A549 (cell line): ENCODE results near the gene GNAS. TPM values are rescaled to one million over a fixed set of nuclear protein-coding genes. Genes with fewer than 3 reads are reported as not detected.

Experiments
- ATAC-seq, 2 experiments: fragments of 200-7000 bp in 1 of 2; fragments of >200 bp in 1 of 2; cut with Nextera tagmentation in 1 of 2; cut with Tn5 transposase in 1 of 2; 3 replicates each; pipeline versions ENCODE4 v1.8.0 to v1.9.1; 2018 to 2020; ENCODE audit warnings: mild to moderate bottlenecking in 1 of 2, moderate library complexity in 1 of 2
- CTCF ChIA-PET: fragments of 300-600 bp; sonication (Branson Sonifier 250); formaldehyde crosslinking; extraction: SDS; loops from one replicate; lab custom pipeline; 2021; ENCODE audit warnings: antibody characterized with exemption, inconsistent platforms; lab: Yijun Ruan, JAX
- POLR2A ChIA-PET: fragments of 350-600 bp; formaldehyde crosslinking; extraction: SDS; loops from one replicate; lab custom pipeline; 2021; ENCODE audit warnings: antibody characterized with exemption, inconsistent platforms; lab: Yijun Ruan, JAX
- DNase-seq, 2 experiments: peaks; one replicate each; pipeline versions ENCODE4 v3.0.0 to v3.0.0-alpha.2; 2011 to 2016; ENCODE audit warnings: low read depth in 1 of 2, low spot score in 1 of 2
- FAIRE-seq: peaks from 2 replicates; lab custom pipeline; 2011; peaks lifted over from hg19 to GRCh38; lab: Jason Lieb, UNC
- H3K27ac ChIP-seq, 2 experiments: fragments of >200 bp; sonication (Bioruptor Twin); formaldehyde crosslinking; 3 replicates each; pipeline ENCODE4 v1.5.1; 2016 to 2017
- H3K4me1 ChIP-seq: fragments of >200 bp; sonication (Bioruptor Twin); formaldehyde crosslinking; 3 replicates; pipeline ENCODE4 v1.6.1; 2016
- H3K4me2 ChIP-seq: fragments of >200 bp; sonication (Bioruptor Twin); formaldehyde crosslinking; 3 replicates; pipeline ENCODE4 v1.6.1; 2016
- H3K4me3 ChIP-seq: fragments of >200 bp; sonication (Bioruptor Twin); formaldehyde crosslinking; 3 replicates; pipeline ENCODE4 v1.5.1; 2016
- H3K9me3 ChIP-seq: fragments of >200 bp; sonication (Bioruptor Twin); formaldehyde crosslinking; 3 replicates; pipeline ENCODE4 v1.6.1; 2016
- CEBPB ChIP-seq, 2 experiments: fragments of >200 bp in 1 of 2; sonication (Bioruptor Twin) in 1 of 2; formaldehyde crosslinking in 1 of 2; IDR thresholded peaks; 2 replicates each; pipeline ENCODE4 v1.6.1; 2012 to 2016
- CHD4 ChIP-seq: fragments of 200-600 bp; sonication (generic); IDR thresholded peaks from 2 replicates; pipeline ENCODE4 v1.6.1; 2016; ENCODE audit warnings: antibody characterized with exemption, mild to moderate bottlenecking, borderline replicate concordance
- EHMT2 ChIP-seq: fragments of 200-600 bp; sonication (generic); IDR thresholded peaks from 2 replicates; pipeline ENCODE4 v1.6.1; 2016; ENCODE audit warnings: antibody characterized with exemption, low read depth, mild to moderate bottlenecking, moderate library complexity
- HOXA7 ChIP-seq: fragments of 250-450 bp; sonication (Bioruptor Pico); IDR thresholded peaks from 2 replicates; pipeline ENCODE4 v1.5.0; 2020; ENCODE audit warnings: mild to moderate bottlenecking, moderate library complexity
- MAX ChIP-seq: IDR thresholded peaks from 2 replicates; pipeline ENCODE4 v1.6.1; 2012
- NPAS2 ChIP-seq: fragments of 250-450 bp; sonication (Bioruptor Pico); IDR thresholded peaks from 2 replicates; pipeline ENCODE4 v1.8.0; 2022; ENCODE audit warnings: mild to moderate bottlenecking, moderate library complexity, borderline replicate concordance
- RFX5 ChIP-seq: fragments of 450-650 bp; IDR thresholded peaks from 2 replicates; pipeline ENCODE4 v1.7.1; 2014; ENCODE audit warnings: antibody characterized with exemption, mild to moderate bottlenecking, moderate library complexity
- RNF2 ChIP-seq: fragments of 200-600 bp; sonication (generic); IDR thresholded peaks from 2 replicates; pipeline ENCODE4 v1.6.1; 2016; ENCODE audit warnings: low read depth, mild to moderate bottlenecking, antibody characterized with exemption, moderate library complexity, borderline replicate concordance
- SREBF2 ChIP-seq: fragments of 450-650 bp; IDR thresholded peaks from 2 replicates; pipeline ENCODE4 v1.6.1; 2014; ENCODE audit warnings: mild to moderate bottlenecking, moderate library complexity
- TFCP2L1 ChIP-seq: fragments of 250-450 bp; sonication (Bioruptor Pico); IDR thresholded peaks from 2 replicates; pipeline ENCODE4 v1.5.0; 2021; ENCODE audit warnings: mild to moderate bottlenecking
- ZC3H11A ChIP-seq: fragments of 450-650 bp; IDR thresholded peaks from 2 replicates; pipeline ENCODE4 v1.6.1; 2014; ENCODE audit warnings: antibody characterized with exemption, mild to moderate bottlenecking
- ZNF302 ChIP-seq: fragments of 250-450 bp; sonication (Bioruptor Pico); IDR thresholded peaks from 2 replicates; pipeline ENCODE4 v1.9.0; 2021; ENCODE audit warnings: inconsistent platforms, mild to moderate bottlenecking, moderate library complexity
- WGBS: methylation state at CpG from one replicate; pipeline ENCODE4 v1.1.6; 2017; ENCODE audit errors: missing lambda C conversion rate; 5-methylcytosine and 5-hydroxymethylcytosine counted together
- polyA plus RNA-seq, 4 experiments: library from polyadenylated mRNA; depleted of rRNA in 3 of 4; stranded (reverse); fragments of >200 nt; fragmentation: RNase III in 1 of 4; extraction: RNeasy Plus Mini Kit Qiagen cat#74134 plus additional on column Dnase treatment in 1 of 4; gene quantifications; 2 replicates in 3 of 4; 3 replicates in 1 of 4; pipeline ENCODE4 v1.2.3, GENCODE V29; 2011 to 2017
- TF ChIP-seq, protein P1 (sequence below): fragments of 200-600 bp; sonication (generic); IDR thresholded peaks from 2 replicates; pipeline ENCODE4 v1.6.1; 2016; ENCODE audit warnings: antibody characterized with exemption, mild to moderate bottlenecking, moderate library complexity
- TF ChIP-seq, protein P2 (sequence below): fragments of 250-450 bp; sonication (Bioruptor Pico); IDR thresholded peaks from 2 replicates; pipeline ENCODE4 v1.5.0; 2021; ENCODE audit warnings: mild to moderate bottlenecking, moderate library complexity, borderline replicate concordance
- TF ChIP-seq, protein P3 (sequence below): fragments of >200 bp; sonication (Bioruptor Twin); formaldehyde crosslinking; IDR thresholded peaks from 3 replicates; pipeline ENCODE4 v1.6.1; 2016

Gene GNAS
- polyA plus RNA-seq, 2 of the 4 experiments (the other 2 are of a cell fraction), result 534 to 600 TPM

DNA sequence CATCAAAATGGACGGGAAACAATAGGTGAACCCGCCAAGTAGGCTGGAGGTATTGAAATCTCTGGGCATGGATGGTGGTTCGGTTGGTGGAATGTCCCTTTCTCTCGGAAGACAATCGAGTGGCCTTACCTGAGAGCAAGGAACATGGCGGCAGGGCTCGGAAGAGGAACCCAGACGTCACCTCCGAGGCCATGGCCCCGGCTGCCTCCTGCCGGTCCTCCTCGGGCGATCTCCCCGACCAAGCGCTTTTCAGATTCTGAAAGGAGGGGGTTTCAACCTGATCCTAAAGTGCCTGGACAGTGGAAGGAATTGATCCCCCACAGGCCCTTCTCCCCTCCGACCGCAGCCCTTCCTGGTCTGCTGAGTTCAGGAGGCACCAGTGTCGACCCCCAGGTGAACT lies 49.0 kb upstream of the GNAS start:
- FAIRE-seq (no peak), DNase-seq (no peak), ATAC-seq (no peak)
- Histone ChIP-seq H3K4me3 (no peak overlapping the region), H3K4me1 (no peaks in the 10 kb centered on the region), H3K27ac (no peak overlapping the region), H3K4me2 (no peak overlapping the region), H3K9me3 (no peaks in the 10 kb centered on the region)
- TF ChIP-seq ZNF302 (CRISPR knock-in tag) (no peak), HOXA7 (CRISPR knock-in tag) (no peak), ZC3H11A (no peak), CHD4 (no peak), MAX (no peak), EHMT2 (no peak)
- TF ChIP-seq, protein P1, sequence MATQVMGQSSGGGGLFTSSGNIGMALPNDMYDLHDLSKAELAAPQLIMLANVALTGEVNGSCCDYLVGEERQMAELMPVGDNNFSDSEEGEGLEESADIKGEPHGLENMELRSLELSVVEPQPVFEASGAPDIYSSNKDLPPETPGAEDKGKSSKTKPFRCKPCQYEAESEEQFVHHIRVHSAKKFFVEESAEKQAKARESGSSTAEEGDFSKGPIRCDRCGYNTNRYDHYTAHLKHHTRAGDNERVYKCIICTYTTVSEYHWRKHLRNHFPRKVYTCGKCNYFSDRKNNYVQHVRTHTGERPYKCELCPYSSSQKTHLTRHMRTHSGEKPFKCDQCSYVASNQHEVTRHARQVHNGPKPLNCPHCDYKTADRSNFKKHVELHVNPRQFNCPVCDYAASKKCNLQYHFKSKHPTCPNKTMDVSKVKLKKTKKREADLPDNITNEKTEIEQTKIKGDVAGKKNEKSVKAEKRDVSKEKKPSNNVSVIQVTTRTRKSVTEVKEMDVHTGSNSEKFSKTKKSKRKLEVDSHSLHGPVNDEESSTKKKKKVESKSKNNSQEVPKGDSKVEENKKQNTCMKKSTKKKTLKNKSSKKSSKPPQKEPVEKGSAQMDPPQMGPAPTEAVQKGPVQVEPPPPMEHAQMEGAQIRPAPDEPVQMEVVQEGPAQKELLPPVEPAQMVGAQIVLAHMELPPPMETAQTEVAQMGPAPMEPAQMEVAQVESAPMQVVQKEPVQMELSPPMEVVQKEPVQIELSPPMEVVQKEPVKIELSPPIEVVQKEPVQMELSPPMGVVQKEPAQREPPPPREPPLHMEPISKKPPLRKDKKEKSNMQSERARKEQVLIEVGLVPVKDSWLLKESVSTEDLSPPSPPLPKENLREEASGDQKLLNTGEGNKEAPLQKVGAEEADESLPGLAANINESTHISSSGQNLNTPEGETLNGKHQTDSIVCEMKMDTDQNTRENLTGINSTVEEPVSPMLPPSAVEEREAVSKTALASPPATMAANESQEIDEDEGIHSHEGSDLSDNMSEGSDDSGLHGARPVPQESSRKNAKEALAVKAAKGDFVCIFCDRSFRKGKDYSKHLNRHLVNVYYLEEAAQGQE, result no peak
- WGBS, result 57% methylated on average over 18 of the region's 18 CpGs
- ChIA-PET POLR2A (no interaction called here), CTCF (no interaction called here)

DNA sequence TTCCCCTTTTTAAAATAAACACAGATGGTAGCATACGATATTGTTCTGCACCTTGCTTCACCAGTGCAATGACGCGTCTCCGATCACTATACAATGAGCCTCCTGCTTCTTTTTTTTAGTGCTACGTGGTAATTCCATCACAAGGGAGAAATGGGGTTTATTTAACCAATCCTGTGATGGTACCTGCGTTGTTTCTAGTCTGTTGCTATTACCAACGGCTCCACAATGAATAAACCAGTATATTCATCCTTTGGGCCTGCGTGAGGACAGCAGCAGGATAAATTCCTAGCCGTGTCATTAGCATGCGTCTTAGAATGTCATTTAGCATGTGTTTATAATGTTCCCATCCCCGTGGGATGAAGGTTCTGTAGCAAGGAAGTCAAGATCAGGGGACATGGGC lies 44.7 kb upstream of the GNAS start:
- CTCF ChIA-PET, result no interaction called here
- H3K4me2 ChIP-seq, result no peak overlapping the region
- FAIRE-seq, result no peak
- TF ChIP-seq CEBPB (IDR thresholded peaks at IDR 0.05), result no peak
- TF ChIP-seq EHMT2, result no peak
- no peak for TF ChIP-seq RNF2
- TF ChIP-seq TFCP2L1 (CRISPR knock-in tag), result no peak
- TF ChIP-seq, protein P2, sequence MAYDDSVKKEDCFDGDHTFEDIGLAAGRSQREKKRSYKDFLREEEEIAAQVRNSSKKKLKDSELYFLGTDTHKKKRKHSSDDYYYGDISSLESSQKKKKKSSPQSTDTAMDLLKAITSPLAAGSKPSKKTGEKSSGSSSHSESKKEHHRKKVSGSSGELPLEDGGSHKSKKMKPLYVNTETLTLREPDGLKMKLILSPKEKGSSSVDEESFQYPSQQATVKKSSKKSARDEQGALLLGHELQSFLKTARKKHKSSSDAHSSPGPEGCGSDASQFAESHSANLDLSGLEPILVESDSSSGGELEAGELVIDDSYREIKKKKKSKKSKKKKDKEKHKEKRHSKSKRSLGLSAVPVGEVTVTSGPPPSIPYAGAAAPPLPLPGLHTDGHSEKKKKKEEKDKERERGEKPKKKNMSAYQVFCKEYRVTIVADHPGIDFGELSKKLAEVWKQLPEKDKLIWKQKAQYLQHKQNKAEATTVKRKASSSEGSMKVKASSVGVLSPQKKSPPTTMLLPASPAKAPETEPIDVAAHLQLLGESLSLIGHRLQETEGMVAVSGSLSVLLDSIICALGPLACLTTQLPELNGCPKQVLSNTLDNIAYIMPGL (CRISPR knock-in tag), result no peak
- no peak for TF ChIP-seq MAX
- no peak for TF ChIP-seq SREBF2
- TF ChIP-seq, protein P3, sequence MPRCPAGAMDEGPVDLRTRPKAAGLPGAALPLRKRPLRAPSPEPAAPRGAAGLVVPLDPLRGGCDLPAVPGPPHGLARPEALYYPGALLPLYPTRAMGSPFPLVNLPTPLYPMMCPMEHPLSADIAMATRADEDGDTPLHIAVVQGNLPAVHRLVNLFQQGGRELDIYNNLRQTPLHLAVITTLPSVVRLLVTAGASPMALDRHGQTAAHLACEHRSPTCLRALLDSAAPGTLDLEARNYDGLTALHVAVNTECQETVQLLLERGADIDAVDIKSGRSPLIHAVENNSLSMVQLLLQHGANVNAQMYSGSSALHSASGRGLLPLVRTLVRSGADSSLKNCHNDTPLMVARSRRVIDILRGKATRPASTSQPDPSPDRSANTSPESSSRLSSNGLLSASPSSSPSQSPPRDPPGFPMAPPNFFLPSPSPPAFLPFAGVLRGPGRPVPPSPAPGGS, result no peak
- TF ChIP-seq RFX5, result no peak
- no peak for TF ChIP-seq NPAS2 (CRISPR knock-in tag)
- TF ChIP-seq, all 56 proteins: peak for 0
- H3K4me1 ChIP-seq, result no peaks in the 10 kb centered on the region
- H3K27ac ChIP-seq, result no peak overlapping the region
- POLR2A ChIA-PET, result no interaction called here
- WGBS, result 63% methylated on average over 11 of the region's 11 CpGs
- no peaks in the 10 kb centered on the region for H3K9me3 ChIP-seq
- ATAC-seq (no peak), DNase-seq (no peak)
- no peak overlapping the region for H3K4me3 ChIP-seq
